Cardiac fibroblast (primary cell): Measurements from ENCODE around the gene DNMT1.
A peak's percentile ranks its signal among the peaks of the same experiment; 100 is the strongest.
"Not testable (repeated sequence)": the region's sequence is repeated elsewhere in the genome, so short reads cannot be mapped to it uniquely, and the experiment has no call there.

Experiments
- DNase-seq, 2 donors: peaks; one replicate each; pipeline versions ENCODE4 v3.0.0 to v3.0.0-alpha.2; 2010; ENCODE audit warnings: low read depth in 2 of 2
- H3K4me3 ChIP-seq, 2 donors: replicated peaks in 1 of 2; 1 replicate in 1 of 2; 2 replicates in 1 of 2; pipeline ENCODE4 v1.5.1; 2011; ENCODE audit warnings: low read depth in 2 of 2, low read length in 2 of 2, mild to moderate bottlenecking in 2 of 2, moderate library complexity in 1 of 2
- CTCF ChIP-seq: IDR thresholded peaks from one replicate; pipeline ENCODE4 v1.5.1; 2011; ENCODE audit warnings: low read depth, mild to moderate bottlenecking, low read length, inconsistent platforms

Gene DNMT1

GRCh38 chr19:10183926-10184325, 10.8 kb downstream of the DNMT1 start:
- no peak for DNase-seq
- no peak overlapping the region for H3K4me3 ChIP-seq
- TF ChIP-seq CTCF = no peak

DNA sequence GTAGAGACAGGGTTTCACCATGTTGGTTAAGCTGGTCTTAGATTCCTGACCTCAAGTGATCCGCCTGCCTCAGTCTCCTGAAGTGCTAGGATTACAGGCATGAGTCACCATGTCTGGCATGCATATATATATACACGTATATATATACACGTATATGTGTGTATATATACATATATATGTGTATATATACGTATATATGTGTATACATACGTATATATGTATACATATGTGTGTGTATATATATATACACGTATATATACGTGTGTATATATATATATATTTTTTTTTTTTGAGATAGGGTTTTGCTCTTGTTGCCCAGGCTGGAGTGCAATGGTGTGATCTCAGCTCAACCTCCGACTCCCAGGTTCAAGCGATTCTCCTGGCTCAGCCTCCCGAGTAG, 11.9 kb downstream of the DNMT1 start:
- no peak for TF ChIP-seq CTCF
- no peak overlapping the region for H3K4me3 ChIP-seq
- no peak for DNase-seq

GRCh38 chr19:10182076-10182475, 12.7 kb downstream of the DNMT1 start:
- no peak for TF ChIP-seq CTCF
- no peak for DNase-seq
- no peak overlapping the region for H3K4me3 ChIP-seq

DNA sequence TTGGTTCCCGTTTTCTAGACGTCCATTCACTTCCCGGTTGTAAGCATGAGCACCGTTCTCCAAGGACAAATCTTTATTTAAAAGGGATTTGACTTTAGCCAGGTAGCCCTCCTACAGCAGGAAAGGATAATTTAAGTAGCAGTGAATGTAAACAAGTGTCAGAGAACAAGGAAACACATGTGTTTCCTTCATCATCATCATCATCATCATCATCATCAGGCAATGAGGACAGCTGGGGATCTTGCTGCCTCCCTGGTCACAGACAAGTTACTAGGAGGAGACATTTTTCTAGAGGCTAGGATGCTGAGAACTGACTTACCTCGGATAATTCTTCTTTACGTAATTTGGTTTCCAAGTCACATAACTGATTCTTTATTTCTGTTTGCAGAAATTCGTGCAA, 14.3 kb downstream of the DNMT1 start:
- TF ChIP-seq CTCF = no peak
- no peak for DNase-seq
- no peak overlapping the region for H3K4me3 ChIP-seq

DNA sequence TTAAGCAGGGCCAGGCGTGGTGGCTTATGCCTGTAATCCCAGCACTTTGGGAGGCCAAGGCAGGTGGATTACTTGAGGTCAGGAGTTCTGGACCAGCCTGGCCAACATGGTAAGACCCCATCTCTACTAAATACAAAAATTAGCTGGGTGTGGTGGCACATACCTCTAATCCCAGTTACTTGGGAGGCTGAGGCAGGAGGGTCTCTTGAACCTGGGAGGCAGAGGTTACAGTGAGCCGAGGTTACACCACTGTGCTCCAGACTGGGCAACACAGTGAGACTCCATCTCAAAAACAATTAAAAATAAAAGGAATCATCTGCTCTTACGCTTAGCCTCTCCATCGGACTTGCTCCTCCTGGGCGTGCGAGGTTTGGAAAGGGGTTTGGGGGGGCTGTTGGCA, 14.7 kb downstream of the DNMT1 start:
- DNase-seq, H3K4me3 ChIP-seq: not testable (repeated sequence)

DNA sequence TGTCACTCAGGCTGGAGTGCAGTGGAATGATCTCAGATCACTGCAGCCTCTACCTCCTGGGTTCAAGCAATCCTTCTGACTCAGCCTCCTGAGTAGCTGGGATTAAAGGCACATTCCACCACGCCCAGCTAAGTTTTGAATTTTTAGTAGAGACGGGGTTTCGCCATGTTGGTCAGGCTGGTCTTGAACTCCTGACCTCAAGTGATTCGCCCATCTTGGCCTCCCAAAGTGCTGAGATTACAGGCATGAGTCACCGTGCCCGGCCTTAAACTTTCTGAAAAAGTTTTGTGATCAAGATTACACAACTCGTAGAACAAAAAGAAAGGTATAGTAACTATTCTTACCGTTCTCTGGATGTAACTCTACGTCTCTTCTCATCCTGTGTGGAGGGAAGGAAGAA, 21.2 kb downstream of the DNMT1 start:
- TF ChIP-seq CTCF = no peak
- DNase-seq = peak; percentile 41 to 53
- no peak overlapping the region for H3K4me3 ChIP-seq

- H3K4me3 ChIP-seq = no peak overlapping the region
- DNase-seq = no peak
- TF ChIP-seq CTCF = no peak
Observed at GRCh38 chr19:10168386-10168948, 26.3 kb downstream of the DNMT1 start.
